HuH-7.5 (cell line): ENCODE data around the gene RGS8.

ENCODE experiments used
- DNase-seq: peaks from one replicate; pipeline ENCODE4 v3.0.0; 2011; ENCODE audit warnings: low spot score

Gene RGS8

GRCh38 chr1:182684116-182684828 is at the start of gene RGS8:
Gene RGS8, minus strand, starts transcription at chr1:182684587. Its CDS starts 14,938 bp downstream, at chr1:182669649.
- no peak for DNase-seq

DNA sequence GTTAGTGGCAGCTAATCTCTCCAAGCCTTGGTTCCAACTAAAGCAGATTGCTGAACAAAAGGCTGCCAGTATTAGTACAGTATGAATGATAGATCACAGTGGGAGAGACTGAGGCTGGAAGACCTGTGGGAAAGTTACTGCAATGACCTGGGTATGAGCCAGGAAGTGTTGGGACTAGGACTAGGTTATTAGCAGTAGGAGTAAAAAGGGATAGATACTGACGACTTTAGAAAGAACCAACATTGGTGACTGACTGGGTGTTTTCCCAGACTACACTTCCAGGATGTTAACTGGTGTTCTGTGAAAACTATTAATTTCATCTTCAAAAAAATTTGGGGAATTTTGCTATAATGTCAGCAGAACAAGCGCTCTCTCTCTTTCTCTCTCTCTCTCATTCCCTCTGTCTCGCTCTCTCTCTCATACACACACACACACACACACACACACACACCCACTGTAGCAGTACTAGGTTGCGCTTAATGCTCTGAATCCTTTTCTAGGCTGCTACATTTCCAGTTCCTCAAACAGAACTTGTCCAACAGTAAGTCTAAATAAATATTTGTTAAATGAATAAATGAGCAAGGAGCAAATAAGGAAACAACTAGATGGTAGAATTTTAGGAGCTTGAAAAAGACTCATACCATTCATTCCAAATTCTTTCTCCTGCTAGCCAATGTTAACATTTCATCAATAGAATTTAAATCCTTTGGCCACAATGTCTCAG is 47.6 kb upstream of the RGS8 start:
- no peak for DNase-seq

DNA sequence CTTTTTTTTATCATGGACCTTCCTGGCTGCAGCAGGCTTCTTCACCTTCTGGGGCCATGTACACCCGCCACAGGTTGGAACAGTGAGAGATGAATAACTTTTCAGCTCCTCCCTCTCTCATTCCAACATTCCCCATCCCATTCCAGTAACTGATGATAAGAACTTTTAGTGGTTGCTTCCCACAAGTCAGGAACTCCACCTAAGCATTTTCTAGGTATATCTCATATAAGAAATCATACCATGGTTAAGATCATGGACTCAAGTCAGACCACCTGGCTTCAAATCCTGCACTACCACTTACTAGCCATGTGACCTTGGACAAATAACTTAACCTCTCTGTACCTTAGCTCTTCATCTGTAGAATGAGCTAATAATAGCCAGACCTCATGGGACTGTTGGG is 42.5 kb upstream of the RGS8 start:
- no peak for DNase-seq

DNA sequence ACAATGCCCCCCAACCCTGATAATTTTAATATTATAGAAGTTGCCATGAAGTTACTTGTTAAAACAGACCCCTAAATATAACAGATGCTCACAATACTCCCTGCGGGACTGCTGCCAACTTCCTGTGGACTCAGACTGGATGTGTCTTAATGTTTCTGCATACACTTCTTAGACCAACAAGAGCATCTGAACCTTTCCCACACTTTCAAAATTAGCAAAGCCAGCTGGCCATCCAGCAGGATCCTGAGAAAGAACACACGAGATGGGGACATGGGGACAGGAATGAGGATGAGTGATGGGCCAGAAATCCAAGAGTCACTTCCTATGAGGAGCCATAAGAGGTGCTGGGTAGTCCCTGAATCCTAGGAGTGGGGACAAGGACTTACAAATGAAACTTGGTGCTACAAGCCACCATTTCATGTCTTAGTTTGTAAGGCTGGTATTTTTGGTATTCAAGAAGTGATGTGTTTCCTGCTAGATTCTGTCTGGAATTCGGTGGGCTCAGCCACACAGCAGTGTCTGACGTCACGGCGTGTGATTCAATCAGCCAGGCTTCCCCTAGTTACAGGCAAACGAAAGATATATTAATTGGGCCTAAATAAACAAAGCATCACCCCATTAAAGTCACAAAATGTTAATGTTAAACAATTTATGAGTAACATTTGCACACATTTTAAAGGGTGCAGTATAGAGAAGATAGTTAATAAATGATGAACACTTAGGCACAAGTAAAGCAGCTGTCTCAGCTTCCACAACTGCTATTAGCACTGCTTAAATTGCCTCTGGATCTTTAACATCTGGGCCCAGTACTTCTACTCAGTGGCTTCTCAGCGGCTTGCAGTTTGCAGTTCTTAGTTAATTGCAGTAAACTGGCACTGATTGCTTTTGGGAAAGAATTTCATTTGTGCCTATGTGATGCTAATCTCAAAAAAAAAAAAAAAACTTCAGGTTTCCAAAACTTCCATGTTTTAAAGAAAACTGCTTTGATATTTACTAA is 41.2 kb upstream of the RGS8 start:
- no peak for DNase-seq

- DNase-seq = no peak
These were observed 39.8 kb upstream of the RGS8 start for GRCh38 chr1:182724215-182724614.

- DNase-seq = no peak
These were observed 38.8 kb upstream of the RGS8 start for GRCh38 chr1:182723200-182723599.

- DNase-seq = no peak
These were observed 37.1 kb upstream of the RGS8 start for GRCh38 chr1:182721525-182721924.

GRCh38 chr1:182720463-182720862 is 36.1 kb upstream of the RGS8 start:
- DNase-seq = no peak

- DNase-seq = no peak
These were observed 35.2 kb upstream of the RGS8 start for GRCh38 chr1:182719553-182719952.

DNA sequence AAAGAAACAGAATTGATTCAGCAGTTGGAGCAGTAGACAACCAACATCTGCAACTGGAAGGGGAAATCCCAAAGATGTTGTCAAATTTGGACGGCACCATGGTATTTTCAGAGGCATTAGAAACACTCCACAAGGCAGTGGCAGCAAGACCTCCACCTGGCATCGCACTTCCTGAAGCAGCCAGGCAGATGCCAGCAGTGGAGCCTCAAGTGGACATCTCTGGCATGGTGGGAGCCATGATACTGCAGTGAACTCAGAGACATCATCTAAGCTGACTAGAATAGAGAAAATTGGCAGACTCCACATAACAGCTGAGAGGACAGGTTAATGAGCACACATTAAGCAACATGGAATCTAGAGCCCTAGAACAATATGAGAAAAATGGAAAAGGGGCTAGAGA is 33.9 kb upstream of the RGS8 start:
- no peak for DNase-seq

DNA sequence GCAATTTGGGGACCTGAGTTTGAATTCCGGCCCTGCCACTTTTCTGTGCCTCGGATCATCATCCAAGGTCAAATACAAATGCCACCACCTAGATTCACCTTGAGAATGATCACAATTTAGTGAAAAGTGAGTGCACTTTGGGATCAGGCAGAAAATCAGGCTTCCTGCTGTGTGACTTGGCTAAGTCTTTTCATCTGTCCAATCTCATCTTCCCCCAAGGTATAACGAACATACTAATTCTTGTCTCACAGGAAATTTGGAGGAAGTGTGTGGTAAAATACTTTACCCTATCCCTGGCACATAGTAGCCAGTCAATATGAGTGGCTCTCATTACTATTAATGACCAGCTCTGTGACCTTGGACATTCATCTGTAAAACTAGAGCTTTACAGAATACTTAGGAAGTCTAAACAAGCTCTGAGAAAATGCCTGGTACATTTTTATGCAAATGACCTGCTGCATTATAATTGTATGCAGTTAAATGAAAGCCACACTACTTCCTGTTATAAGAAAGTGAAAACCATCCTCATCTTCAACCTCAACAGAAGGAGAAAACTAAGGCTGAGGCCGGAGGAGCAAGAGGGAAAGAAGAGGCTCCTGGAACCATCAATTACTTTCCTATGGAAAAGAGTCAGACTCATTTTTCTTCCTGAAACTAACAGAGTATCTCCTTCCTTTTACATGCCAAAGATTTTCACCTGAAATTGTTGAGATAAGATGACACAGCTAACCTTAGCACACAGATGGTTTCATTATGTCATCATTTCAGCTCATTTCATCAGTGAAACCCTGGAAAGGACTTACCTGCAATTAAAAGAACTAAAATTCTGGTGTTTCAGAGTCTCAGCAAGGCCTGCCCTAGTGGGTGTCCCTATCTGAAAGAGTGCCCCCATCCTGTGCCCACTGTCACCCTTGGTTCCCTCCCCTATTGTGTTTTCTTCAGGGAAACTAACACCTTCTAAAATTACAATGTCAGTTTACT is 32.6 kb upstream of the RGS8 start:
- no peak for DNase-seq

DNA sequence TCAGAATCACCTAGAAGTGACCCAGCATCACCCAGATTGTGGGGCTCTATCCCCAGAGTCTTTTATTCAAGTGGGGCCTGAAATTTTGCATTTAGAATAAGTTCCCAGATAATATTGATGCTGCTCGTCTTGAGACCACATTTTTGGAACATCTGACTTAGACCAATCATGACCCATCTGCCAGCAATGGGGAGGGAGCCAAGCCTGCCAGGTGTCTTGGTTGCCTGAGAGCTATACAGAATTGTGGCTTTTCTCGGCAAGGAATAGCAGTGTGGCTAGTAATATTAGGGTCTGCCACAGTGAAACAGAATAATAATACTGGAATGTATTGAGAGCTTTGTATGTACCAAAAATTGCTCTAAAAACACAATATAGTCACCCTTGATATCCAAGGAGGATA is 31.1 kb upstream of the RGS8 start:
- no peak for DNase-seq

DNA sequence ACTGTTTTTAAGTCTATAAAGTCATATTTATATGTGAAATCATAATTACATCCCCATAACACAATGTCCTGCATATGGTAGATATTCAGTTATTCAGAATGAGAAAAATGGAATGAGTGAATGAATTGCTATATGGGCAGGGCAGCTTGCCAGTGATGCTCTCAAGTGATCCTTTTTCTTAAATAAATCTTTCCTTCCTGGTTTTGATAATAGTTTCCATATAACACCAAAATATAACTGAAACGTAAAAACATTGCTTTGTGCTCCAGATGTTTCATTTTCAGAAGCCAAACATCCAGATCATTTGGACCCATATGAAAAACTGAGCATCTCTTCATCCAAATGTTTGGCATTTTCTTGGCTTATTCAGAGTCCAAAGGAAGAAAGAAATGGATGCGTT is 30.2 kb upstream of the RGS8 start:
- no peak for DNase-seq

GRCh38 chr1:182713939-182714338 is 29.6 kb upstream of the RGS8 start:
- DNase-seq = no peak

DNA sequence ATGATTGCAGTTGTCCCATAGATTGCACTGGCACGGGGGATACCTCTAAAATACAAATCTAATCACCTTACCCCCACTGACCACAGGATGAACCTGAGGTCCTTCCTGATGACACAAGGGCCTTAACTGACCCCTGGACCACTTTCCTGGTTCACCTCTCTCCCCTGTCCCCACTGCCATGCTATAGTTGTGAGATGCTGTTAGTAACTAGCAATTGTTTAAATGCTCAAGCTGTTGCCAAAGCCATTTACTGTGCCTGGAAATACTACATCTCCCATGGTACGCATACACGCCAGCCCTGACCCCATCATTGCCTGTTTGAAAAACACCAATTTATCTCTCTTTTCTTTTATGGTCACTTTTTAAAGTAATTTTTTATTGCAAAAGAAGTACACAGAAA is 29.1 kb upstream of the RGS8 start:
- no peak for DNase-seq

GRCh38 chr1:182709855-182710254 is 25.5 kb upstream of the RGS8 start:
- DNase-seq = no peak

GRCh38 chr1:182709225-182709764 is 24.9 kb upstream of the RGS8 start:
- DNase-seq = no peak

- DNase-seq = no peak
These were observed 22.7 kb upstream of the RGS8 start for GRCh38 chr1:182707122-182707521.

- DNase-seq = no peak
These were observed 20.3 kb upstream of the RGS8 start for GRCh38 chr1:182704677-182705076.

DNA sequence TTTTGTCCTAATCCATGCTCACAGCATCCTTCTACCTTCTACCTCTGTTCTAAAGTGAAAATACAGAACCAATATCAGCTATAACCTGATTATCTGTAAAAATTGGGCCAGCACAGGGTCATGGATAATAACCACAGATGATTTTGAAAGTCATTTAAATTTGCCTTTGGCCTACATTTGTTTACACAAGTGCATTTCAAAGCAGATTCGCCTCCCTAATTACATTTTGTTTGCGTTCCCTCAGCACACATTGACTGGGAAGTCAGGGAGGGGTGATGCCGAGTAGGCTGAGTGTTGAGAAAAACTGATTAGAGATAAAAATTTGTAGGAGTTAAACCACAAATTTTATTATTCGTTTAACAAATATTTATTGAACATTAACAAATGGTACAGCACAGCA is 19.2 kb upstream of the RGS8 start:
- DNase-seq = no peak
